ENCODE data around the gene FOXJ2.
"Not testable (repeated sequence)": the region's sequence is repeated elsewhere in the genome, so short reads cannot be mapped to it uniquely, and the experiment has no call there.

FOXJ2 gene

DNA sequence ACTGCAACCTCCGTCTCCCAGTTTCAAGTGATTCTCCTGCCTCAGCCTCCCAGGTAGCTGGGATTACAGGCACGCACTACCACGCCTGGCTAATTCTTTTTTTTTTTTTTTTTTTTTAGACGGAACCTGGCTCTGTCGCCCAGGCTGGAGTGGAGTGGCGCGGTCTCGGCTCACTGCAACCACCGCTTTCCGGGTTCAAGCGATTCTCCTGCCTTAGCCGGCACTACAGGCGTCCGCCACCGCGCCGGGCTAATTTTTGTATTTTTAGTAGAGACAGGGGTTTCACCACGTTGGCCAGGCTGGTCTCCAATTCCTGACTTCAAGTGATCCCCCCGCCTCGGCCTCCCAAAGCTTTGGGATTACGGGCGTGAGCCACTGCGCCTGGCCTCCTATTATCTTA, 1.5 kb upstream of the FOXJ2 start:
- DNase-seq = not testable (repeated sequence)

DNA sequence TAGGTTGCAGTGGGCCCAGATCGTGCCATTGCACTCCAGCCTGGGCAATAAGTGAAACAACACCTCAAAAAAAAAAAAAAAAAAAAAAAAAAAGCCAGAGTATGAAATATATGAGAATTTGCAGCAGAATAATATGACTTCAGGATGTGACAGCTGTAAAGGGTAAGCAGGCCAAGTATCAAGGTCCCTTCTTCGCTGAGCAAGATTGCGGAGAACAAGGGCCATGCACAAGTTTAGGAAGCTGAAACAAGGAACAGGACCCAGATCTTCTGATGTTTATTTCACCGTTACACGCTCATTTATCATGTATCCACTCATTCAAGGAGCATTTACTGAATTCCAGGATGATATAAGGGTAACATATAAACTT, 659 bp upstream of the FOXJ2 start:
- DNase-seq = no peak

DNA sequence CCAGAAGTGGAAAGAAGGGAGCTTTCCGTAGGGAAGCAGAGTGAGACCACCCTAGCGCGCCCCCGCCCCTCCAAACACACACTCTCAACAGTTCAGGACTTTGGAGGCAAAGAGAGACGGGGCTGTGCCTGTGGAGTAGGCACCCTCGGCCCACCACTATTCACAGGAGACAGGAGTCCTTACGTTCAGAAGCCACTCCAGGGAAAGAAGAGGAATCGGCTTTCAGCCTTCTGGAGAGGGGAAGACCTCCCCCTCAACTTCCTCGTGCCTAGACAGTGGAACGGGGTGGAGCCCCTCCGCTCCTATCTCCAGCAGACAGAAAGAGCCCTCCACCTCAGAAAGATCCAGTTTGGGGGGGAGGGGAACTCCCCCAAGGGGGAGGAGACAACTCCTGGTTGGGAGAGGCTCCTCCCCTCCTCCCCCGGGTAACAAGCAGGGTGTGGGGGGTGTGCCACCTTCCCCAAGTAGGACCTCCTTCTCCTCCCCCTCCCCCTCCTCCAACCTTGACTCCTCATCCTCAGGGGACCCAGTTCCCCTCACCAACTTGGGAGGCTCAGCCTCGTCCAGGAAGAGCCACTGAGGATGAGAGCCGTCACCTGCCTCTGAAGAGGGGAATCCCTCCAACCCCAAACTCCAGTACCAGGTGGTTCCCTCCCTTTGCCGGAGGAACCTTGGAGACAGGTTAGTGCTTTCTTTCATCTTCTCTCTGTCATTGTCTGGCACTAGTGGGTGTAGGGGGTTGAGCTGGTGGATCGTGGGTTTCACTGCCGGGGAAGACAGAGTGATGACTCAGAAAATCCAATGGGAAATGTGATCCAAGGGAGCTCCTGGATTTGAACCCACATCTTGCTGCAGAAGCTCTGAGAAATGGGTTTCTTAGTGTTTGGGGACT, 883 bp downstream of the FOXJ2 start:
- peak; percentile 26 for DNase-seq

DNA sequence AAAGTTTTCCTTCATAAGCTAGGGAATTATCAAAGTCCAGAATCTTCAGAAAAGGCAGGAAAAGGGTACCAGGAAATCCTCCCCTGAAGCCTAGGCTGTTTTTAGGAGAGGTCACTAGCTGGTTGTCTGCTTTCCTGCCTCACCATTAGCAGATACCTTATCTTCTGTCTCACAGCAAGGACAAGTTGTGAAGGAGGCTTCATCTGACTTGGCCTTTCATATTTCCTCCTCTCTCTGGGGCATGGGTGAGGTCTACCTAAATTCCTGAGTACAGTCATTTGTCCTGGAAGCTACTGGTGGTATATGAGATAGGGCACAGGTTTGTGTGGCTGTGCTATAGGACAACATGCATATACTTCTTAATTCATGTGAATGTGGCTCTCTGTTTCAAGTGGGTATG, 2.3 kb downstream of the FOXJ2 start:
- DNase-seq = no peak

DNA sequence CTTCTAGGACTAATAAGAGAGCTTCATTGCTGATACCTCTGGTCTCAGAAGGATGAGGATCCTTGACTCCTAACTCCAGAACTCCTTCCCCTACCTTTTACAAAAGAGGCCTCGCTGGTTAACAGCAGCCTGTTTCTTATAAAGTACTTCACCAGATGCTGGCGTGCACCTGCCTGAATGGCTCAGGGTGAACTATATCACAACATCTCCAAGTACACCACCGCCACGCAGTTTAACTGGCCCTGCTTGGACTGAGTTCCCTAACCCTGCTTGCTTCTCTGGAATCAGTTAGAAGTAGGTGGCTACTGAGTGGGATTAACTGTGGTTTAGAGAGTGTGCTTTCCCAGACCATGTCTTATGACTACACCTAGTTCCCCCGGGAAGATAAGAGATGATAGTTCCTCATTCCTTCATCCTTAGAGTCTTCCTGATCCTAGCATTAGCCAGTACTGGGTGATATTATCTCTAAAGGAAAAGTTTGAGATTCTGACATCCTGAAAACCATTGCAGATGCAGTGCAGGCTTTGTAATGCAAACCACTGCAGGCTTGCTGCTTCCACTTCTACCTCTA, 3.0 kb downstream of the FOXJ2 start:
- no peak for DNase-seq

DNA sequence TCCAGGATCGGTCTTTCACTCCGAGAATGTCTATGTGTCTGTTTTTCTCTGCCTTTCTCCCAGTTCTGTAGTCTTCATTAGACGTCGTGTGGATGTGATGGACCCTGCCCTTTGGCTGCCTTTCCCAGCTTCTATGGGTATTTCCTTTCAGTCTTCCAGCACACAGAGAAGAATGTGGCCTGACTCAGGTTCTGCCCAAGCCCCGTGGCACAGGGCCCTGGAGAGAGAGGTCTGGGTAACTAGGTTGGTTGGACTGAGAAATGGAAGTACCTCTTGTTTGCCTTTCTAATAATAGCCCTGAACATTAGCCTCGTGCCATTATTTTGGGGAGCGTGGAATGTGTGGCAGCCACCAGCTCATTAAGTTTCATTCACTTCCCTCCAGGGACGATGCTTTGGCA, 3.8 kb downstream of the FOXJ2 start:
- no peak for DNase-seq

DNA sequence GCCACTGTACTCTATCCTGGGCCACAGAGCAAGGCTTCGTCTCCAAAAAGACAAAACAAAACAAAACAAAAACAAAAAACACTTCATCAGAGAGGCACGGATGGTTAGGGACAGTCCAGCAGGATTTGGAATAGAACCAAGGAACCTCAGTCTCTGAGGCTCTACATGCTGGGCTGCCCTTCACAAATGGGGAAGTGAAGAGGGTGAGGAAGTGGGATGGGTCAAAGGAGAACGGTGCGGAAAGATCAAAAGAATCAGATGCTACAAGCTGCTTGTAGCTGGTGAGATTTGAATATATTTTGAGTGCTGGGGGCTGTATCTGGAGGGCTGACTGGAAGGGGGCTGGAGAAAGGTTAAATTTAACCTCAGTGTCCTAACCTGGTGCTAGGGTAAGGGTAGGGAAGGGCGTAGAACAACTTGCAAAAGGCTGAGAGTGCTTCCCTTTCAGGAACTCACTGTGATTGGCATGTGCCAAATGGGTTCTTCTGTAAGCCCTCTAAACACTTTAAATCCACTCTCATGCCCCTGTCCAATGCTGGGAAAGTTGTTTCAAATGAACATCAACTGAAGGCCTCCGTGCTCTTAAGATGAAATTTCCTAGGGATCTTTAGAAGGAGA, 4.6 kb downstream of the FOXJ2 start:
- no peak for DNase-seq

DNA sequence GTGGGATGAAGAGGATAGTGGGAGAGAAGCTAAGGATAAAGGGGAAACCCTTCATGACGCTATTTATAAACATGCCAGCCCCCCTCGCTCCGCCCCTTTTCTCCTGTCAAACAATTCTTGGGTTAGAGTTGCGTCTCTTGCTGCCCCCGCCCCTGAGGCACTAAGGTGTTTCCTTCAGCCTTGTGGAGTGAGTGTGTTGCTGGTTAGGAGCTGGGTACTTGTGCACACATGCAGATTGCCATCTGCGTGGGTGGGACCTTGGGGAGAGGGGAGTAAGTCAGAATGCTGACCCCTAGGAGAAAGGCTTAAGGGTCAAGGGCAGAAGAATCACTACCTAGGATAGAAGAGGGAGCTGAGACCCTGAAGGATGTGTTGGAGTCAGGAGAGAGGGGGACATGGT, 5.4 kb downstream of the FOXJ2 start:
- DNase-seq = no peak

DNA sequence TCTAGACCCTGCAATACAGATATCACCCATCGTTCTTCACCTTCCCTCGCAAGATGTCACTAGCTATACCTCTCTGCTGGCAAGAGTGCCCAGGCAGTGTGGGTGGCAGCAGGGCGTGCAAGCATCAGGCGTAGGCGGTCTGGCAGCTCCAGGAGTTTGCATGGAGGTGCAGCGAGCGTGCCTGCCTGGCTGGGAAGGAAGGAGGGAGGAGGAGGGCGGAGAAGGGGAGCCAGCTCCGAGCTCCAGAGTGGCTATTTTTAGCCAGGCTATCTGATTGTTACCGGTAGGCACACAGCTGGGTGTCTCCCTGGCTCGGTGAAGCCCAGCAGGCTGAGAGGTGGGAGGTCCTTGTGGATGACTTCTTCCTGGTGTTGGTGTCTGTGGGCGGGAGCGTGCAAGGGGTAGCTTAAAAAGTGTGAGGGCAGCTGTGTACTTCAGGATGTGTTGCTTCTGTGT, 6.2 kb downstream of the FOXJ2 start:
- DNase-seq = peak; percentile 17

DNA sequence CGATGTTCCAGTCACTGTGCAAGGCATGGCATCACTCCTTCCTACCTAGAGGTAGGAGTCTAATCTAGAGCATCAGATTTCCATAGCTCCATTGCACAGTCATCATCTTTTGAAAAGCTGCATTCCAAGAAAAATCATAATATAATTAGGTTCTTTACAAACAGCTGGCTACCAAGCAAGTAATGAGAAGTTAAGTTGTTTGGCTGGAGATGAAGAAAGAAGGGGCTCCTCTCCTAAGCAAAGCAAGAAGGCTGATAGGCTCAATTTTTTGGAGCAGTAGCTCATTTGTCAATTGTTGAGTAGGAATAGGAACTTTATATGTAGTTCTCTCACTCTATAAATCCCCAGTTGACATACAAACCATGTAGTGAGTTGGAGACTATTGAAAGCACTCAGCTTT, 8.3 kb downstream of the FOXJ2 start:
- DNase-seq = no peak

DNA sequence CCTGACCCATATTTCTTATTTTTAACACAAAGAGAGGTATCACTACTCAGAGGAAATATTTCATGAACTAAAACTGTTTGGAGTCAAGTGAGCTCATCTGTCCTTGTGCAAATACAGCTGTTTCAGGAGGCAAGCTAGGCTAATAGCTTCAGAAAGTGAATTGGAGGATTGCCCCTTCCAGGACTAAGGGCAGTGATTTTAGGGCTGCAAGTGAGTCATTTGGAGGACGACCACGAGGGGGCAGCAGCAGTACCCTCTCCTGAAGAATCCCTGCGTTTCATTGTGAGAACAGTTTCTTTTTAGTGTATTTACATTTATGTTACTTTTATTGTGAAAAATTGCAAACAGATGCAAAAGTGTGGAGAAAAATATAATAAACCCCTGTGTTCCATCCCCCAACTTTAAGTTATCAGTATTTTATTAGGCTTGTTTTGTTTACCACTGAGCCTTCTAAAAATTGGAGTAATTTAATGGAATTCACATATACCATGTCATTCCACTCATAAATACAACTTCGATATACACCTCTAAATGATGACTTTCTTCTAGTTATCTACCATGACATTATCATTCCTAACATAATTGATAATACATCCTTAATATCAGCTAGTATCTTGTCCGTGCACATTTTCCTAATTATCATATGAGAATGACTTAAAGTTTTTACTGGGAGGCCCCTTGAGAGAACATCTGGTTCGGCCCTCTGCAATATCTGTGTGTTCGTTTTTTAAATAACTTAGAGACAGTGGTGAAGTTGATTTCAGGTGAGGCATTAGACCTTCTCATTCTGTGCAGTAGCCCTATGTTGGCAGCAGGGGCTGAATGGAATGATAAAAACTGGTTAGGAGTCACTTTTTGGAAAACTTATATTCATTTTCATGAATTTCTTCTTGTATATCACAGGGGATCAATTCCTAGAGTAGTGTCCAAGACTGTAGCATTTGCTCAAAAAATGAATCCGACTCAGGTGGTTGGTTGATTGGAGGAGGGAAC, 13.7 kb downstream of the FOXJ2 start:
- DNase-seq = peak; percentile 69

DNA sequence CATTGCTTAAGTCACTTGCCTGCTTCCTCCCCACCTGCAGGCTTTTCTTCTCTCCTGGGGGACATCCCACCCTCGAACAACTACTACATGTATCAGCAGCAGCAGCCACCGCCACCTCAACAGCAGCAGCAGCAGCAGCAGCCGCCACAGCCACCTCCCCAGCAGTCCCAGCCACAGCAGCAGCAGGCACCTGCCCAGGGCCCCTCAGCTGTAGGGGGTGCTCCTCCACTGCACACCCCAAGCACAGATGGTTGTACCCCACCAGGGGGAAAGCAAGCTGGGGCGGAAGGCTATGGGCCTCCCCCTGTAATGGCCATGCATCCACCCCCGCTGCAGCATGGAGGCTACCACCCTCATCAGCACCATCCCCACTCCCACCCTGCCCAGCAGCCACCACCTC, 15.3 kb downstream of the FOXJ2 start:
- DNase-seq = no peak

DNA sequence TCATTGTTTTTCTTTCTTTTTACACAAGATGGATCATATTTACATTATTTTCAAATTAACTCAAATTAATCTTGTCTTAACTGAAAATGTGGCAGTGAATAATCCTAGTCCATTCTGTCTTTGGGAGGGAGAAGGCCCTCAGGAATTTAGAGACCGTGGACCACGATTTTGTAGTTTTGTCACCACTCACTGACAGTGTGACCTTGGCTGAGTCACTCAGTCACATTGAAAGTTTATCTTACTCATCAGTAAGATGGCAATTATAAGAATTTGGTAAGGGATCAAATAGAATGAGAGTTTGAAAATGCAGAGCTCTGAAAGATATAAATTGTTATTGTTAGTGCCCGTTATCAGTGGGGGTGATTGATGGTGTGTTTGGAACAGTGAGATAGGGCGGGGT, 16.4 kb downstream of the FOXJ2 start:
- DNase-seq = no peak

DNA sequence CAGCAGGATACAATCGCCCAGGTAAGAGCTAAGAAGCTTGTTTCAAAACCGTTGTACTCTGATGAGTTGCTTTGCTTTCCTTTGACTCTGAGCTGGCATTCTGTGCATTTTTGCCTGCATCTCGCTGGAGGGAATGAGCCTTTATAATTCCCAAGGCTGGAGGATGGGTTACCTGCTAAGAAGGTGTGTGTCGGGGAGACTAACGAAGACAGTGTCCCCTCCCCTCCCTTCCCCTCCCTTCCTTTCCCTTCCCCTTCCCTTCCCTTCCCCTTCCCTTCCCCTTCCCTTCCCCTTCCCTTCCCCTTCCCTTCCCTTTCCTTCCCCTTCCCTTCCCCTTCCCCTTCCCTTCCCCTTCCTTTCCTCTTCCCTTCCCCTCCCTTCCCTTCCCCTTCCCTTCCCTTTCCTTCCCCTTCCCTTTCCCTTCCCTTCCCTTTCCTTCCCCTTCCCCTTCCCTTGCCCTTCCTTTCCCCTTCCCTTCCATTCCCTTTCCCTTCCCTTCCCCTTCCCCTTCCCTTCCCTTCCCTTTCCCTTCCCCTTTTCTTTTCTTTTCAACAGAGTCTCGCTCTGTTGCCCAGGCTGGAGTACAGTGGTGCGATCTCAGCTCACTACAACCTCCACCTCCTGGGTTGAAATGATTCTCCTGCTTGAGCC, 18.2 kb downstream of the FOXJ2 start:
- no peak for DNase-seq

DNA sequence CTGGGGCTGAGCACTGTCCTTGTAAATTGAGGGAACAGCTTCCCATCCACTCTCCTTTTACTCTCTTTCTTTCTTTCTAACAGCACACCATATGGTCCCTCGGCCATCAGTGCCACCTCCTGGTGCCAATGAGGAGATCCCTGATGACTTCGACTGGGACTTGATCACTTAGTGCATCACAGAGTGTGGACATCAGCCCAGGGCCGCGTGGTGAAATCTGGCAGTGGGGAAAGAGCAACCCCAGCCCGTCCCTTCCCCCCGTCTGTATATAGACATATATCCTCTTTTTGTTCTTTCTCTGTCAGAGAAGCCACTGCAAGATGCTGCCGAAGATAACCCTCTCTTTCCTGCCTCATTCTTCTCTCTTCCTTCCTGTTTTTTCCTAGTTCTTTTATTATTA, 20.2 kb downstream of the FOXJ2 start:
- DNase-seq = no peak

DNA sequence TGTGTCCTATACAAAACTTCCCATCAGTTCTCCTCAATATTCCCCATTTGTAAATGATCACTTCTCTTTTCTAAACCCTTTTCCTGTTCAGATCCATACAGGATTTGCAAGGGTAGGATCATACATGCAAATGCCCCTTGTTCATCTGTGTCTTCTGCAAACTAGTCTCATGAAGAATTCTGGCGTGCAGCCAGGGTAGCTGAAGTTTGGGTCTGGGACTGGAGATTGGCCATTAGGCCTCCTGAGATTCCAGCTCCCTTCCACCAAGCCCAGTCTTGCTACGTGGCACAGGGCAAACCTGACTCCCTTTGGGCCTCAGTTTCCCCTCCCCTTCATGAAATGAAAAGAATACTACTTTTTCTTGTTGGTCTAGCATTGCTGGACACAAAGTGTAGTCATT, 22.3 kb downstream of the FOXJ2 start:
- DNase-seq = no peak

DNA sequence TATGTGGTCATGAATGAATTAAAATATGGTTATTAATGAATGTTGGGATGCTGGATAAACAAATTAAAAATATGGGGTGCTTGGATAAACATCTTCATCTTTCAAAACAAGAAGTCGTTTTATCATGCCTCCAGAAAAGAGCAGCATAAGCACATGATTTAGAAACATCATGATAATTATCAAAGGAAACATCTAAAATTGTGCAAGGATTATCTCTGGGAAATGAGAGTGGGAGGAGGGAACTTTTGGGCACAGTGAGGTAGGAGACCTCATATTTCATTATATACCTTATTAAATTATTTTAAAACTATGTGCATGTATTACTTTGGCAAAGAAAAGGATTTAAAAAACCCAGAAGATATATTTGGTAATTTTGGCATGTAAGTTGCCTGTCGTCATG, 24.8 kb downstream of the FOXJ2 start:
- DNase-seq = no peak

DNA sequence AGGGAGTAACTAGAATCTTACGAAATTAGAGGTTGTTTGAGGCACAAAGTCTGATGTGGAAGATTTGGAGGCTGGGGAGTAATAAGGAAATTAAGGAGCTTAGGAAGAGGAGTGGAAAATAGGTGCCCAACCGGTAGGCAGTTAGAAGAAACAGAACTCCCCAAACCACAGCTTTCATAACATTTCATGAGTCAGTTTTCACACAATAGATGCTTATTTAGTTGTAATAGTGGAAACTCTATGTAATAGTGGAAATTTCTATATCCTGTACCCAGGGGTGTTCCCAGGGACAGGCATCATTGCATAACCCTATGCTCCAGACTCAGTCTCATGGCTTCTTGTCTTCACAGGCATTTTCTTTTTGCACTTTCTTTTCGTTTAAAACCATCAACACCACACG, 25.3 kb downstream of the FOXJ2 start:
- no peak for DNase-seq

DNA sequence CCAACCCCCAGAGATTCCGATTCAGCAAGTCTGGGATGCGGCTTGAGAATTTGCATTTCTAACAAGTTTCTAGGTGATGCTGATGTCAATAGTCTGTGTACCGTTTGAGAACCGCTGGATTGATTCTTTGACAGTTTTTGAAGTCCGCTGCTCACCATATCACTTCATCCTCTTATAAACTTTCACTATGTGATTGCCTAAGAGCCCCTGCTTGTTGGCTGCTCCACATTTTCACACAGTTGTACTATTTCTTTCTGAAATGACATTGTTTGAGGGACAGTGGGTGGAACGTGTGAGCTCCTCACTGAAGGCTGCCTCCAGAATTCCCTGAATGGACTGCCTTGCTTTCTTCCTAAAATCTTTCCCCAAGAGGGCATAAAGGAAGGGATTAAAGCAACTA, 26.0 kb downstream of the FOXJ2 start:
- DNase-seq = no peak

DNA sequence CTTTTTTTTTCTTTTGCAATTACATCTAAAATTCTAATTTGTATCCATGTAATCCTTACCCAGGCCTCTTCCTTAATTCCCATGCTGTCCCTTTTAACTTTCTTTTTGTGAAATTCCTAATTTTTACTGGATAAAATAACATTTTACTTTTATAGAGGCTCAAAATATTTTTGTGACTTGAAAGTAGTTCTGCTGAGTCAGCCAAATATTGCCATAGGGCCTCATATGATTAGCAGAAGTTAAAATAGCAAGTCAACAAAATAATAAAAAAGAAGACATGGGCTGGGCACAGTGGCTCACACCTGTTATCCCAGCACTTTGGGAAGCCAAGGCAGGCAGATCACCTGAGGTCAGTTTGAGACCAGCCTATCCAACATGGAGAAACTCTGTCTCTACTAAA, 31.6 kb downstream of the FOXJ2 start:
- DNase-seq = no peak

DNA sequence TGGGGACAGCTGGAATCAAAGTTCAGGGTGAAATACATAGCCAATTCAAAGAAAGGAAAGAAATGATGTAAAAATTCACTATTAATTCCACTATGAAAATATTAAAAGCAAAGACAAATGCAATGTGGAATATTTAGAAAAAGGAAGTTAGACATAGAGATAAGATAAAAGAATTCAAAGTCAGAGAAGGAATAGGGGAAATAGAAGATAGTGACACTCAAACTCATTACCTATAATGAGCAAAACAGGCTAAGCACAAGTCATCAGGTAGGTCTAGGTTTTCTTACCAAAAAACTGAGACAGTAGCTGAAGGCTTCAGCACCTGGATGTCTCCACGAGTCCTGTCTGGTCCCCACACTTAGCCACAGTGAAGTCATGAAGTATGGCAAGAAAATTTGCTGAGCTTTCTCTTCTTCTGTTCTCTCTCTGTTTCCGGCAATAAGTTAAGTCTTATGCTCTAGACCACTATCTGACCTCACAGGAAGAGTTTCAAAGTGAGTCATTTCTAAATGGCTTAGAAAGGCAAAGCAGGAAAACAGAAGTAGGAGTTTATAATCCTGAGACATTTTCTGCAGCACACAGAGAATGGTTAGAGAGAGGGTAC, 33.6 kb downstream of the FOXJ2 start, which contains the start of gene C3AR1:
Gene C3AR1, minus strand, starts transcription at position 369 of the 604 bp plus-strand sequence. CDS start 6,174 bp downstream, outside the sequence.
- peak; percentile 1 for DNase-seq

DNA sequence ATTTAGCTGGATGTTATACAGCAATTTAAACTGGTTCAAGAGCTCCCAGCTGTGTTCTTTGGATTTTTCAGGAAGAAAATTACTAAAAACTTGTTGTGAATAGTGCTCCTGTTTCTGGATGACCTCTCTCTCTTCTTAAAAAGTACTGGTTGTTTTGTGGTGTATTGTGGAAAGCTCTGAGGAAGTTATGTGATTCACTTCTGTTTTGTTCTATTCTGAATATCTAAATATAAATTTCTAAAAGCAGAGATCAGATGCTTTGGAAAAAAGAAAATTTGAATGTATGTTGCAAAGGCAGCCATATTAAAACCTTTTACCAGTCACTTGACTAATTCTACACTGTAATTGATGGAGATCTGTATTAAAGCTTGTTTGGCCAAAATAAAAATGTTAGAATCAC, 37.1 kb downstream of the FOXJ2 start:
- no peak for DNase-seq
